Thyroid gland (tissue), 4 donors: Measurements from ENCODE around the gene UBE2O.

Source experiments
- CTCF ChIP-seq, 6 experiments: fragments of 200-600 bp in 3 of 6; fragments of 450-650 bp in 3 of 6; sonication (generic) in 3 of 6; IDR thresholded peaks; one replicate each; pipeline ENCODE4 v1.5.1; 2016 to 2019; ENCODE audit warnings: antibody characterized with exemption in 6 of 6, mild to moderate bottlenecking in 2 of 6, inconsistent platforms in 1 of 6, moderate library complexity in 1 of 6
- POLR2A ChIP-seq, 2 donors: fragments of 450-650 bp; IDR thresholded peaks; one replicate each; pipeline ENCODE4 v1.6.1; 2017; ENCODE audit warnings: antibody characterized with exemption in 2 of 2, mild to moderate bottlenecking in 2 of 2, moderate library complexity in 1 of 2

DNA sequence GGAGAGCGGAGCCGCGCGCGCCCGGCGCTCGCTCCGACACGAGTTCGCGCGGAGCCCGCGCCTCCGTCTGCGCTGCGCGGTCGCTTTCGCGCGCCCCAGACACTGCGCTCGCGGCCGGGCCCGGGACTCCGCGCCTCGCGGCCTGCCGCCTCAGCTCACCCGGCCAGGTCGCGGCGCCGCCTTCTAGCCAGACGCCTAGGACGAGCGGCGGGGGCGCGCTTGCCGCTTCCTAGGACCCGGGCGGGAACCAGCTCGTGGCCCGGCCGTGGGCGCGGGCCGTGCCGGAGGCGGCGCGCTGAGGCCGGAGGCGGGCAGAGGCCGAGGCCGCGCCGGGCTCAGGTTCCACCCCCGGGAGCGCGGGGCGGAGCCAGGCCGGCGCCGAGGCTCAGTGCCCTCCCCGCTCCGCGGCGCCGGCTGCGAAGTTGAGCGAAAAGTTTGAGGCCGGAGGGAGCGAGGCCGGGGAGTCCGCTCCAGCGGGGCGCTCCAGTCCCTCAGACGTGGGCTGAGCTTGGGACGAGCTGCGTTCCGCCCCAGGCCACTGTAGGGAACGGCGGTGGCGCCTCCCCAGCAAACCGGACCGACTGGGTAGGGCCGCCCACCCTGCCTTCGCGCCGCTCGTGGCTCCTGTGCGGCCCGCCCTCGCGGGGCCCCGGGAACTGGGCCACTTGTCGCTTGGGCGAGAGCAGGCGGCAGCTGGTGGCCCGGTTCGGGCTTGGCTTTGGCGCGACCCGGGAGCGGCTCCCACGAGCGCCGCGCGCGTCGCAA, 68.5 kb downstream of the UBE2O start, which contains the start of gene SPHK1:
- TF ChIP-seq CTCF (IDR thresholded peaks at IDR 0.05) (no peak), POLR2A (IDR thresholded peaks at IDR 0.05) (peak in 1 of 2 donors; percentile 65)
